ENCODE data around the gene EARS2. TPM values are rescaled to one million over a fixed set of nuclear protein-coding genes. Genes with fewer than 3 reads are reported as not detected.

EARS2 gene
- total and polyA plus RNA-seq, 10 of the 15 experiments (the other 5 are each of a cell fraction or from before 2014, with no cell fraction given), result 12.9 to 65.9 (median 33.5) TPM

DNA sequence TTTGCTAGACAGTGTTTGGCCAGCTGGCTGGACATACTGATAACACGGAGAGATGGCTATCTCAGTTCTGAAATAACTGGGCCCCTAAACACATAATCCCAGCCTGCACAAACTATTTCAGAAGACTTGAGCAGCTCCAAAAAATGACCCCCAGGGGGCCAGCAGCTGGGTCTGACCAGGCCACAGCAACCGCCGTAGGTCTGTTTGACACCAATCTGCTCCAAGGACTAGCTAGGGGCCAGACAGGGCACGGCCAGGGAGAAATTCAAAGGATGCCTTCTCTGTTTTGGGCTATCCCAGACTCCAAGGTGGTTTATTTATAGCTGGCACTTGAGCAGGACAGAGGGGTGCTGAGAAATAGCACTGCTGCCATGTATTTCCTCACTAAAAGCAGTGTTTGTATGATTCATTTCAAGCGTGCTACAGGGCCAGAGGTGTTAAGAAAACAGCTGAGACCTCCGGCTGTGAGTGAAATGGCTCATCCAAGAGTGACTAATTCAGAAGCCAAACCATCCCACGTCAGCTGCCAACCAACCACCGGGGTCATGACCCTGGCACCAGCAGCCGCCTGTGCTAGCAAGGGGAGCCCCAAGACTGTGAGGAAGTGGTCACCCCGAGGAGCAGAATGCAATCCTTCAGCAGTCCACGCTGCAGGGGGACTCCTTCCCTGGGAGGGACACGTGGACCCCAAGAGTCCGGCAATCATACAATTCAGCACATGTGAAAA lies 52.5 kb downstream of the EARS2 start:
- POLR2A ChIA-PET, result interaction anchor here (0.6 to 1.2 kb wide), 4 partner anchors 9 to 54 kb away, joined by 3 to 5 read pairs (median 3); no protein-coding TSS in a partner anchor
- H3K4me2 ChIP-seq (ENCODE audit: control insufficient read depth, insufficient read depth), result peak overlapping the region; percentile 98
- peak; percentile 77 for DNase-seq (ENCODE audit: low read depth, low spot score)
- peak overlapping the region; percentile 86 for H3K27ac ChIP-seq (ENCODE audit: control insufficient read depth, insufficient read depth)
- peaks cover 9 to 12% of the 10 kb centered on the region in 2 experiments for H3K36me3 ChIP-seq (ENCODE audit: control insufficient read depth in 2 of 2, insufficient read depth in 2 of 2, low read length in 1 of 2)
- peak; percentile 61 for FAIRE-seq
- ATAC-seq, result peak; percentile 76
- WGBS (ENCODE audit: insufficient coverage, insufficient replicate concordance, low lambda C conversion rate, missing lambda C conversion rate), result 11% methylated on average over 13 of the region's 13 CpGs
- intact Hi-C loops (cut with micrococcal nuclease; ENCODE audit: unreplicated experiment), result loop anchor here (2.0 to 5.0 kb wide), 5 partner anchors 37 to 212 kb away; partner anchors contain the start of genes COG7, EARS2, NDUFAB1 and UBFD1
- H3K4me3 ChIP-seq, result peak overlapping the region; percentile 68
- BruUV-seq (replicated peaks), result no TSS peak
- RAD21 ChIA-PET (ENCODE audit: unreplicated experiment), result interaction anchor here (0.7 to 4.3 kb wide), 5 partner anchors 14 to 169 kb away, joined by 3 to 48 read pairs (median 4); no protein-coding TSS in a partner anchor
- peaks cover 98% of the 10 kb centered on the region for H3K79me2 ChIP-seq (ENCODE audit: control insufficient read depth, insufficient read depth, low read length)
- H3K4me1 ChIP-seq (ENCODE audit: control insufficient read depth, insufficient read depth, low read length), result peaks cover 48% of the 10 kb centered on the region
- H2AFZ ChIP-seq (ENCODE audit: control insufficient read depth, low read depth, low read length), result no peak overlapping the region
- peaks cover 29% of the 10 kb centered on the region for H4K20me1 ChIP-seq (ENCODE audit: control insufficient read depth, insufficient read depth)
- H3K9ac ChIP-seq (ENCODE audit: control insufficient read depth, insufficient read depth, low read length), result peak overlapping the region; percentile 66
- SMC1A ChIA-PET (ENCODE audit: uncharacterized antibody, unreplicated experiment), result interaction anchor here (0.9 to 7.9 kb wide), 6 partner anchors 8 to 70 kb away, joined by 3 to 61 read pairs (median 4); partner anchors contain the start of genes EARS2 and UBFD1
- CTCF ChIA-PET, result interaction anchor here (0.8 to 3.0 kb wide), 7 partner anchors 15 to 69 kb away, joined by 3 to 14 read pairs (median 3); partner anchors contain the start of gene COG7
- no peaks in the 10 kb centered on the region for H3K9me3 ChIP-seq (replicated peaks; ENCODE audit: control insufficient read depth, insufficient read depth, low read length)
- H3K27me3 ChIP-seq (replicated peaks in 1 of 2; ENCODE audit: control insufficient read depth in 2 of 2, insufficient read depth in 2 of 2, low read length in 1 of 2), result no peaks in the 10 kb centered on the region
- in situ Hi-C loops (cut with MboI), result loop anchor here (10.0 kb wide), 1 partner anchor 340 kb away; no protein-coding TSS in a partner anchor
- TF ChIP-seq, protein P1, sequence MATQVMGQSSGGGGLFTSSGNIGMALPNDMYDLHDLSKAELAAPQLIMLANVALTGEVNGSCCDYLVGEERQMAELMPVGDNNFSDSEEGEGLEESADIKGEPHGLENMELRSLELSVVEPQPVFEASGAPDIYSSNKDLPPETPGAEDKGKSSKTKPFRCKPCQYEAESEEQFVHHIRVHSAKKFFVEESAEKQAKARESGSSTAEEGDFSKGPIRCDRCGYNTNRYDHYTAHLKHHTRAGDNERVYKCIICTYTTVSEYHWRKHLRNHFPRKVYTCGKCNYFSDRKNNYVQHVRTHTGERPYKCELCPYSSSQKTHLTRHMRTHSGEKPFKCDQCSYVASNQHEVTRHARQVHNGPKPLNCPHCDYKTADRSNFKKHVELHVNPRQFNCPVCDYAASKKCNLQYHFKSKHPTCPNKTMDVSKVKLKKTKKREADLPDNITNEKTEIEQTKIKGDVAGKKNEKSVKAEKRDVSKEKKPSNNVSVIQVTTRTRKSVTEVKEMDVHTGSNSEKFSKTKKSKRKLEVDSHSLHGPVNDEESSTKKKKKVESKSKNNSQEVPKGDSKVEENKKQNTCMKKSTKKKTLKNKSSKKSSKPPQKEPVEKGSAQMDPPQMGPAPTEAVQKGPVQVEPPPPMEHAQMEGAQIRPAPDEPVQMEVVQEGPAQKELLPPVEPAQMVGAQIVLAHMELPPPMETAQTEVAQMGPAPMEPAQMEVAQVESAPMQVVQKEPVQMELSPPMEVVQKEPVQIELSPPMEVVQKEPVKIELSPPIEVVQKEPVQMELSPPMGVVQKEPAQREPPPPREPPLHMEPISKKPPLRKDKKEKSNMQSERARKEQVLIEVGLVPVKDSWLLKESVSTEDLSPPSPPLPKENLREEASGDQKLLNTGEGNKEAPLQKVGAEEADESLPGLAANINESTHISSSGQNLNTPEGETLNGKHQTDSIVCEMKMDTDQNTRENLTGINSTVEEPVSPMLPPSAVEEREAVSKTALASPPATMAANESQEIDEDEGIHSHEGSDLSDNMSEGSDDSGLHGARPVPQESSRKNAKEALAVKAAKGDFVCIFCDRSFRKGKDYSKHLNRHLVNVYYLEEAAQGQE (IDR thresholded peaks at IDR 0.05; ENCODE audit: low read depth, low read length), result no peak
- TF ChIP-seq CEBPB (IDR thresholded peaks at IDR 0.05; ENCODE audit: borderline replicate concordance in 1 of 2, low read depth in 2 of 2, low read length in 2 of 2) (0 out of 4 replicates have a peak, but pooled peaks of 1 of the 2 experiments have one; percentile 4), IKZF1 (conservative IDR thresholded peaks at IDR 0.05) (peak; percentile 93), EED (IDR thresholded peaks at IDR 0.05; ENCODE audit: low read depth) (peak; percentile 87), RUNX3 (IDR thresholded peaks at IDR 0.05; ENCODE audit: low read length) (peak; percentile 87), PML (IDR thresholded peaks at IDR 0.05; ENCODE audit: low read length) (no peak), MTA2 (IDR thresholded peaks at IDR 0.05; ENCODE audit: low read depth) (peak; percentile 88), GABPA (IDR thresholded peaks at IDR 0.05; ENCODE audit: low read depth) (peak; percentile 54; the same call in 1 of the 2 replicates), ZNF384 (IDR thresholded peaks at IDR 0.05; ENCODE audit: borderline replicate concordance, low read depth, low read length) (no peak), ETV6 (conservative IDR thresholded peaks at IDR 0.05 in 1 of 2, IDR thresholded peaks at IDR 0.05 in 1 of 2; ENCODE audit: borderline replicate concordance in 1 of 2, low read depth in 1 of 2) (peak in 1 of 2 experiments; percentile 70; a peak in 1 of 4 replicates), RBBP5 (conservative IDR thresholded peaks at IDR 0.05) (no peak), HDAC6 (IDR thresholded peaks at IDR 0.05; ENCODE audit: unreplicated experiment) (no peak), POLR2AphosphoS5 (IDR thresholded peaks at IDR 0.05; ENCODE audit: low read length) (no peak), ZNF24 (IDR thresholded peaks at IDR 0.05) (no peak), JUNB (IDR thresholded peaks at IDR 0.05) (peak; percentile 94)
- TF ChIP-seq, protein P2, sequence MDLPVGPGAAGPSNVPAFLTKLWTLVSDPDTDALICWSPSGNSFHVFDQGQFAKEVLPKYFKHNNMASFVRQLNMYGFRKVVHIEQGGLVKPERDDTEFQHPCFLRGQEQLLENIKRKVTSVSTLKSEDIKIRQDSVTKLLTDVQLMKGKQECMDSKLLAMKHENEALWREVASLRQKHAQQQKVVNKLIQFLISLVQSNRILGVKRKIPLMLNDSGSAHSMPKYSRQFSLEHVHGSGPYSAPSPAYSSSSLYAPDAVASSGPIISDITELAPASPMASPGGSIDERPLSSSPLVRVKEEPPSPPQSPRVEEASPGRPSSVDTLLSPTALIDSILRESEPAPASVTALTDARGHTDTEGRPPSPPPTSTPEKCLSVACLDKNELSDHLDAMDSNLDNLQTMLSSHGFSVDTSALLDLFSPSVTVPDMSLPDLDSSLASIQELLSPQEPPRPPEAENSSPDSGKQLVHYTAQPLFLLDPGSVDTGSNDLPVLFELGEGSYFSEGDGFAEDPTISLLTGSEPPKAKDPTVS (IDR thresholded peaks at IDR 0.05; ENCODE audit: low read depth, low read length), result no peak
- TF ChIP-seq, protein P3, sequence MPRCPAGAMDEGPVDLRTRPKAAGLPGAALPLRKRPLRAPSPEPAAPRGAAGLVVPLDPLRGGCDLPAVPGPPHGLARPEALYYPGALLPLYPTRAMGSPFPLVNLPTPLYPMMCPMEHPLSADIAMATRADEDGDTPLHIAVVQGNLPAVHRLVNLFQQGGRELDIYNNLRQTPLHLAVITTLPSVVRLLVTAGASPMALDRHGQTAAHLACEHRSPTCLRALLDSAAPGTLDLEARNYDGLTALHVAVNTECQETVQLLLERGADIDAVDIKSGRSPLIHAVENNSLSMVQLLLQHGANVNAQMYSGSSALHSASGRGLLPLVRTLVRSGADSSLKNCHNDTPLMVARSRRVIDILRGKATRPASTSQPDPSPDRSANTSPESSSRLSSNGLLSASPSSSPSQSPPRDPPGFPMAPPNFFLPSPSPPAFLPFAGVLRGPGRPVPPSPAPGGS (IDR thresholded peaks at IDR 0.05; ENCODE audit: borderline replicate concordance, insufficient read depth, low read depth, low read length, poor library complexity, severe bottlenecking), result peak; percentile 81

Measured in GM12878 (cell line).